ENCODE results near the gene ANKS1B. TPM values are rescaled to one million over a fixed set of nuclear protein-coding genes. Genes with fewer than 3 reads are reported as not detected.

ANKS1B gene
- polyA plus RNA-seq, 3 donors, result not detected

- Mint-ChIP-seq H3K36me3 (no peaks in the 10 kb centered on the region), H3K4me1 (peaks cover 7% of the 10 kb centered on the region), H3K27ac (no peak overlapping the region), H3K9me3 (peaks cover 0 to 21% (median 5%) of the 10 kb centered on the region in 7 donors), H3K27me3 (ENCODE audit: low read depth in 3 of 3) (peaks cover 45 to 50% (median 48%) of the 10 kb centered on the region in 3 donors), H3K4me3 (peak overlapping the region in 1 of 2 donors; percentile 84)
- H3K27ac ChIP-seq (ENCODE audit: low read depth in 1 of 2, low read length in 2 of 2), result no peak overlapping the region
- intact Hi-C loops (cut with micrococcal nuclease), result no loop called here
- H3K4me1 ChIP-seq (ENCODE audit: control insufficient read depth in 1 of 2, insufficient read depth in 2 of 2, low read length in 2 of 2), result no peaks in the 10 kb centered on the region
- peaks cover 53 to 55% of the 10 kb centered on the region in 2 donors for H3K27me3 ChIP-seq (ENCODE audit: control insufficient read depth in 2 of 2, insufficient read depth in 2 of 2, low read length in 2 of 2)
- H3K36me3 ChIP-seq (replicated peaks in 1 of 2; ENCODE audit: control insufficient read depth in 1 of 2, insufficient read depth in 2 of 2, low read length in 2 of 2), result no peaks in the 10 kb centered on the region
- WGBS (ENCODE audit: insufficient coverage), result no CpG with 5 or more reads among the region's 3 CpGs
- no peaks in the 10 kb centered on the region for H4K20me1 ChIP-seq (ENCODE audit: insufficient read depth, low read length)
- H3K79me2 ChIP-seq (ENCODE audit: insufficient read depth, low read length), result no peaks in the 10 kb centered on the region
- DNase-seq, result no peak
- H3K4me3 ChIP-seq (replicated peaks in 1 of 3; ENCODE audit: low read depth in 2 of 3, low read length in 3 of 3), result no peak overlapping the region
- no peak overlapping the region for H2AFZ ChIP-seq (ENCODE audit: insufficient read depth, low read depth, low read length, poor library complexity, severe bottlenecking)
- TF ChIP-seq CTCF (IDR thresholded peaks at IDR 0.05), result no peak
- H3K9ac ChIP-seq (ENCODE audit: insufficient read depth, low read length, poor library complexity, severe bottlenecking), result no peak overlapping the region
- H3K9me3 ChIP-seq (replicated peaks in 1 of 2; ENCODE audit: control insufficient read depth in 1 of 2, insufficient read depth in 1 of 2, low read length in 2 of 2), result peaks cover 0 to 4% of the 10 kb centered on the region in 2 donors
- no peak overlapping the region for H3K4me2 ChIP-seq (replicated peaks; ENCODE audit: extremely low read depth, low read length, poor library complexity, severe bottlenecking)
Observed at GRCh38 chr12:99985631-99986030, 895 bp upstream of the ANKS1B start.

- Histone ChIP-seq H3K79me2 (ENCODE audit: insufficient read depth, low read length) (no peaks in the 10 kb centered on the region), H3K9me3 (replicated peaks in 1 of 2; ENCODE audit: control insufficient read depth in 1 of 2, insufficient read depth in 1 of 2, low read length in 2 of 2) (peaks cover 0 to 4% of the 10 kb centered on the region in 2 donors), H3K4me1 (ENCODE audit: control insufficient read depth in 1 of 2, insufficient read depth in 2 of 2, low read length in 2 of 2) (no peaks in the 10 kb centered on the region), H3K4me3 (replicated peaks in 1 of 3; ENCODE audit: low read depth in 2 of 3, low read length in 3 of 3) (peak overlapping the region in 1 of 3 experiments; percentile 30), H3K4me2 (replicated peaks; ENCODE audit: extremely low read depth, low read length, poor library complexity, severe bottlenecking) (peak overlapping the region; percentile 60), H3K9ac (ENCODE audit: insufficient read depth, low read length, poor library complexity, severe bottlenecking) (no peak overlapping the region), H3K27ac (ENCODE audit: low read depth in 1 of 2, low read length in 2 of 2) (no peak overlapping the region), H3K27me3 (ENCODE audit: control insufficient read depth in 2 of 2, insufficient read depth in 2 of 2, low read length in 2 of 2) (peaks cover 53 to 55% of the 10 kb centered on the region in 2 donors), H3K36me3 (replicated peaks in 1 of 2; ENCODE audit: control insufficient read depth in 1 of 2, insufficient read depth in 2 of 2, low read length in 2 of 2) (no peaks in the 10 kb centered on the region), H2AFZ (ENCODE audit: insufficient read depth, low read depth, low read length, poor library complexity, severe bottlenecking) (no peak overlapping the region), H4K20me1 (ENCODE audit: insufficient read depth, low read length) (no peaks in the 10 kb centered on the region)
- peak overlapping the region; percentile 54 to 84 for H3K4me3 Mint-ChIP-seq
- no peak overlapping the region for H3K27ac Mint-ChIP-seq
- H3K4me1 Mint-ChIP-seq, result peaks cover 7% of the 10 kb centered on the region
- WGBS (ENCODE audit: insufficient coverage), result 7% methylated on average over 3 of the region's 10 CpGs
- no peaks in the 10 kb centered on the region for H3K36me3 Mint-ChIP-seq
- TF ChIP-seq CTCF (IDR thresholded peaks at IDR 0.05), result no peak
- DNase-seq, result no peak
- intact Hi-C loops (cut with micrococcal nuclease), result no loop called here
- H3K9me3 Mint-ChIP-seq, result peaks cover 0 to 21% (median 5%) of the 10 kb centered on the region in 7 donors
- H3K27me3 Mint-ChIP-seq (ENCODE audit: low read depth in 3 of 3), result peaks cover 45 to 52% (median 50%) of the 10 kb centered on the region in 3 donors
Observed at GRCh38 chr12:99985129-99985570, 414 bp upstream of the ANKS1B start.

Data from CD14-positive monocyte (primary cell).